Right cardiac atrium (tissue), 5 donors: ENCODE measurements around the gene COX19. TPM values are rescaled to one million over a fixed set of nuclear protein-coding genes. Genes with fewer than 3 reads are reported as not detected.
A peak's percentile ranks its signal among the peaks of the same experiment; 100 is the strongest.

Experiments
- ATAC-seq, 2 donors: fragments of 200-7000 bp; cut with Tn5 transposase; one replicate each; pipeline versions ENCODE4 v1.8.0 to v1.9.1; 2020; ENCODE audit warnings: moderate library complexity in 2 of 2, mild to moderate bottlenecking in 1 of 2
- DNase-seq, 3 donors: peaks; one replicate each; pipeline ENCODE4 v3.0.0-alpha.2; 2020
- H3K27ac ChIP-seq: one replicate; pipeline ENCODE4 v1.5.1; 2013; ENCODE audit warnings: mild to moderate bottlenecking, low read length, control low read depth, moderate library complexity
- H3K27me3 ChIP-seq: one replicate; pipeline ENCODE4 v1.6.1; 2013; ENCODE audit not compliant: control insufficient read depth, insufficient read depth
- H3K4me1 ChIP-seq: one replicate; pipeline ENCODE4 v1.6.1; 2013; ENCODE audit warnings: low read length; ENCODE audit not compliant: control insufficient read depth, insufficient read depth
- H3K4me3 ChIP-seq: one replicate; pipeline ENCODE4 v1.5.1; 2013; ENCODE audit warnings: low read length, control low read depth
- H3K9me3 ChIP-seq: one replicate; pipeline ENCODE4 v1.6.1; 2013; ENCODE audit warnings: low read length; ENCODE audit not compliant: control insufficient read depth
- WGBS: extraction: QIAGEN DNeasy Blood & Tissue Kit; methylation state at CpG from one replicate; pipeline ENCODE4 v1.1.7; 2013; 5-methylcytosine and 5-hydroxymethylcytosine counted together
- intact Hi-C, 4 donors: fragments of 100-400 bp; cut with DNase I; formaldehyde crosslinking; loops; one replicate each; pipeline versions ENCODE4 v1.11.0 to v1.14.0; 2022 to 2023
- microRNA-seq, 2 donors: library from miRNA; unstranded; fragments of <30 nt; microRNA quantifications; one replicate each; pipeline ENCODE4 v1.2.0, GENCODE V29; 2020 to 2021
- polyA plus RNA-seq: library from polyadenylated mRNA; stranded (reverse); fragments of 200-250 nt; gene quantifications from one replicate; pipeline ENCODE4 v1.2.3, GENCODE V29; 2013
- total RNA-seq, 4 donors: library from RNA; stranded (reverse); fragmentation: NEBNext Ultra II Directional; extraction: Animal tissue kit (Norgen Biotek cat#: 25700); gene quantifications; one replicate each; pipeline ENCODE4 v1.2.1, GENCODE V29; 2021
- donor health status: healthy with polysubstance abuse.
- donor health status: DM: no; HTN: yes; CAD: no.
- donor health status: DM: no; HTN: no; CAD: no.
- donor health status: DM: no; HTN: yes; CAD: no; lungs with severe emphysema.
- donor health status: DM: yes; HTN: yes; CAD: no.

The COX19 gene
- total and polyA plus RNA-seq, 5 donors = 5.8 to 8.8 (median 7.7) TPM

DNA sequence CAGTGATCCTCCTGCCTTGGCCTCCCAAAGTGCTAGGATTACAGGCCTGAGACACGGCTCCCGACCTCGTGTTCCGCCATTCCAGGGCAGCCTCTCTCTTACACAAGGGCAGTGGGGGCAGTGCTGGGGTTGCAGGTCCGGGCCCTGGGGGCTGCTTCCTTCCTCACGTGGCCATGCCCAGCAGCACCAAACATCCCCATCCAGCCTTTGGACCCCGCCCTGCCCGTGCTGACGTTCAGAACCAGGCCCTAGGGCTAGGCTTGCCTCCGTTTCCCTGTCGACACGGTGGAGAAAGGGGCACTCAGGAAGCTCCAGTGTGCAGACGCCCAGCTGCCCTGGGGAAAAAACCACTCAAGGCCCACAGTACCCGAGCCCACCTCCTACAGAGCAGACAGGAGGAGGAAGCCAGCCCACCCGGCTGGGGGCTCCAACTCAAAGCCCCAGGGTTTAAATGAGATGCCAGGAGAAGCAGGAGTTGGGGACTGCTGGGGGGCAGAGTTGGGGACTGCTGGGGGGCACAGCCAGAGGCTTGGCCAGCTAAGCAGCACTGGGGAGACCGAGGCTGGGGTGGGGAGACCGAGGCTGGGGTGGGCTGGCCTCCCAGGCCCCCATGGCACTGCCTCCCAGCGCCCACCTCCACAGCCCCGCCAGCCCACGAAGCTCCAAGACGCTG, 56.8 kb downstream of the COX19 start:
- intact Hi-C loops = loop anchor here in 1 of 4 donors (10.0 kb wide), 1 partner anchor 146 kb away; no protein-coding TSS in a partner anchor
- 83% methylated on average over 21 of the region's 21 CpGs for WGBS
- no peaks in the 10 kb centered on the region for H3K27me3 ChIP-seq

GRCh38 chr7:918118-918425, 57.3 kb downstream of the COX19 start:
- ATAC-seq (no peak), DNase-seq (peak in 2 of 3 donors; percentile 6 to 11)
- H3K27ac ChIP-seq = no peak overlapping the region
- H3K9me3 ChIP-seq = no peaks in the 10 kb centered on the region
- H3K27me3 ChIP-seq = no peaks in the 10 kb centered on the region
- no peak overlapping the region for H3K4me3 ChIP-seq
- WGBS = 96% methylated on average over 9 of the region's 9 CpGs
- intact Hi-C loops = loop anchor here in 1 of 4 donors (10.0 kb wide), 1 partner anchor 147 kb away; no protein-coding TSS in a partner anchor
- H3K4me1 ChIP-seq = no peaks in the 10 kb centered on the region

More for the DNA sequence above, 56.8 kb downstream of the COX19 start:
- DNase-seq (peak; percentile 7 to 46 (median 29)), ATAC-seq (no peak)
- H3K27ac ChIP-seq = no peak overlapping the region
- no peak overlapping the region for H3K4me3 ChIP-seq
- H3K9me3 ChIP-seq = no peaks in the 10 kb centered on the region
- no peaks in the 10 kb centered on the region for H3K4me1 ChIP-seq

GRCh38 chr7:917255-918117, 57.9 kb downstream of the COX19 start:
- ATAC-seq (no peak), DNase-seq (peak; percentile 2 to 33 (median 31))
- no peak overlapping the region for H3K4me3 ChIP-seq
- 87% methylated on average over 29 of the region's 33 CpGs for WGBS
- no peak overlapping the region for H3K27ac ChIP-seq
- H3K9me3 ChIP-seq = no peaks in the 10 kb centered on the region
- no peaks in the 10 kb centered on the region for H3K4me1 ChIP-seq
- intact Hi-C loops = loop anchor here in 1 of 4 donors (10.0 kb wide), 1 partner anchor 147 kb away; no protein-coding TSS in a partner anchor
- H3K27me3 ChIP-seq = no peaks in the 10 kb centered on the region

DNA sequence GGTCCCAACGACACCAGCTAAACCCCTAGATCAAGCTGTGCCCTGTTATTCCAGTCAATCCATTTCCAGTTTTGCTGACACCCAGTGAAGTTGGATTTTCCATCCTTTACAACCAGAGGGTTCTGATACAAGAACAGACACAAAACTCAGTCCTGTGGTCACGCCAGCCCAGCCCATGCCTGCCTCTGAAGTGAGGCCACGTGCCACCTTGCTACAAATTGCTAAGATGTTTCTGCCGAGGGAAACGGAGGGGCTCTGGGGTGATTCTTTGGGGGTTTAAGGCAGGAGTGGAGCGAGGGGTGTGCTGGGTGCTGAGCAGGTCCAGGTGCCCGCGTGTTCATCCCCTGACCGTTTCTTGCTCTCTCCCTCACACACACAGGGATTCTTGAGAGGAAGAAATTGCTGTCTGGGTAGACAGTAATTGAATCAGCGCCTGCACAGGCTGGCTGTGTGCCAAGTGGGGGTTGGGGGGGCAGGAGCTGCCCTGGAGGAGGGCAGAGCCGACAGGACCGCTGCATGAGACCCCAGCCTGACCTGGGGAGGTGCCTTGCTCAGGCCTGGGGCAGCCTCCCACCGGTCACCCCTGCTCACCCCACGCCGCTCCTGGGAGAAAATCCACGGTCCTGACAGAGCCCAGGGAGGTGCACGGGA, 58.9 kb downstream of the COX19 start:
- intact Hi-C loops = loop anchor here in 1 of 4 donors (10.0 kb wide), 1 partner anchor 148 kb away; no protein-coding TSS in a partner anchor
- WGBS = 31% methylated on average over 17 of the region's 17 CpGs
- no peaks in the 10 kb centered on the region for H3K9me3 ChIP-seq
- no peak for ATAC-seq
- peak; percentile 17 to 70 (median 67) for DNase-seq
- no peak overlapping the region for H3K27ac ChIP-seq
- no peak overlapping the region for H3K4me3 ChIP-seq
- H3K27me3 ChIP-seq = no peaks in the 10 kb centered on the region
- no peaks in the 10 kb centered on the region for H3K4me1 ChIP-seq

Small RNA genes within 50 kb of the gene (microRNA-seq; reads per million reads assigned to microRNA genes)
- gene MIR339 = 265 to 609 reads per million in 2 donors

Other genes with a start within 250 kb of the COX19 start
- gene DNAAF5, start 248.8 kb downstream of the COX19 start, total RNA-seq = 10 to 100 TPM; 12.0 to 20.7 (median 16.1) TPM
- 10.2 TPM for gene DNAAF5, start 248.8 kb downstream of the COX19 start, polyA plus RNA-seq
- gene PRKAR1B, start 248.3 kb downstream of the COX19 start, total RNA-seq = 10 to 100 TPM; 22.6 to 38.3 (median 25.1) TPM
- 20.7 TPM for gene PRKAR1B, start 248.3 kb downstream of the COX19 start, polyA plus RNA-seq
- gene SUN1, start 143.1 kb downstream of the COX19 start, total RNA-seq = 100 to 1,000 TPM; 139 to 163 (median 147) TPM
- 86.9 TPM for gene SUN1, start 143.1 kb downstream of the COX19 start, polyA plus RNA-seq
- gene GET4, start 99.0 kb downstream of the COX19 start, total RNA-seq = 10 to 100 TPM; 20.1 to 23.6 (median 22.2) TPM
- 22.2 TPM for gene GET4, start 99.0 kb downstream of the COX19 start, polyA plus RNA-seq
- 1 to 10 TPM; 4.8 to 7.1 (median 6.4) TPM for gene ADAP1, start 20.9 kb downstream of the COX19 start, total RNA-seq
- 8.4 TPM for gene ADAP1, start 20.9 kb downstream of the COX19 start, polyA plus RNA-seq
- not detected for gene CYP2W1, start 7.6 kb upstream of the COX19 start, total RNA-seq
- gene CYP2W1, start 7.6 kb upstream of the COX19 start, polyA plus RNA-seq = not detected
- gene GPR146, start 69.0 kb upstream of the COX19 start, total RNA-seq = 10 to 100 TPM in 2 of 4 donors, 1 to 10 TPM in 2; 4.2 to 19.7 (median 14.1) TPM
- 17.3 TPM for gene GPR146, start 69.0 kb upstream of the COX19 start, polyA plus RNA-seq
- gene GPER1, start 112.6 kb upstream of the COX19 start, total RNA-seq = 1 to 10 TPM; 3.0 to 6.7 (median 4.5) TPM
- gene GPER1, start 112.6 kb upstream of the COX19 start, polyA plus RNA-seq = 3.6 TPM
- gene ZFAND2A, start 184.6 kb upstream of the COX19 start, total RNA-seq = 10 to 100 TPM in 3 of 4 donors, 1 to 10 TPM in 1; 8.9 to 13.2 (median 11.5) TPM
- 19.0 TPM for gene ZFAND2A, start 184.6 kb upstream of the COX19 start, polyA plus RNA-seq